GM19452 (cell line): ENCODE results near the gene OSBPL10.
"Not testable (repeated sequence)": the region's sequence is repeated elsewhere in the genome, so short reads cannot be mapped to it uniquely, and the experiment has no call there.

ENCODE experiments used
- ATAC-seq: cut with Tn5 transposase; IDR thresholded peaks from one replicate; pipeline ENCODE4 v1.9.1; 2021; ENCODE audit not compliant: unreplicated experiment

Gene OSBPL10

GRCh38 chr3:31714495-31715280 is 266.4 kb downstream of the OSBPL10 start:
- ATAC-seq: no peak

- no peak for ATAC-seq
Measured at GRCh38 chr3:31713816-31714215, 267.2 kb downstream of the OSBPL10 start.

- no peak for ATAC-seq
Measured at GRCh38 chr3:31710123-31710803, 270.8 kb downstream of the OSBPL10 start.

DNA sequence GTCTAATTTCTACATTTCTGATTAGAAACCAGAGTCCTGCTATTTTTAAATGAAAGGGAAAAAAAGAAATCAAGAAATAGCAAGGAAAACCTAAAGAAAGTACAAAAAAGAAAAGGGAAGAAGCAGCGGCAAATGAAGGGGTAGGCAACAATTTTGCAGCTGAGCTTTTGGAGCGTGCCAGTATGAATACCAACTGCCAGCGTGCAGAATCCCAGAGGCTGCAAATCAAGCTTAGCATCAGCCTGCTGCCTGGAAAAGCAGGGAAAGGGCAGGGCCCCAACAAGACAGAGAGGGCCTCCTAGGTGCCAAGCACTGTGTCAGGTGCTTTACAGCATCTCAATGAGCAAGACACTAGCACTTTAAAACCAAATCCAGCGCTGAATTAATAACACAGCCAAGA is 271.5 kb downstream of the OSBPL10 start:
- no peak for ATAC-seq

- no peak for ATAC-seq
Measured at GRCh38 chr3:31709005-31709404, 272.1 kb downstream of the OSBPL10 start.

DNA sequence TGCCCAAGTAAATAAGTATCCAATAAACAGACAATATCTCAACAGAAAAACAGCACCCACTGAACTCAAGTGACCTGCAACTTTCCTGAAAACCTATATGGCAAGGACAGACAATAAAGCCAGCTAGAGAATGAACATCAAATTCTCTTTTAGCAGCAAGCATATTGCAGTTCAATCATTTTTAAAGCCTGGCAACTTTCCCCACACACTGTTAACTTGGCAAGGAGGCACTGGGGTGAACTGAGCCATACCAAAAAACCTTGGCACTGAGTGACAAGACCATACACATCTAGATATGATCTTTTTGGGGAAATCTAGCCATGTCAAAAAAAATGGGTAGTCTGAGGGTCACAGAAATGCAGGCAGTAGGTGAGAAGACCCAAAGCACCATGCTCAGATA is 273.8 kb downstream of the OSBPL10 start:
- ATAC-seq: no peak

GRCh38 chr3:31705736-31706135 is 275.3 kb downstream of the OSBPL10 start:
- ATAC-seq: no peak

DNA sequence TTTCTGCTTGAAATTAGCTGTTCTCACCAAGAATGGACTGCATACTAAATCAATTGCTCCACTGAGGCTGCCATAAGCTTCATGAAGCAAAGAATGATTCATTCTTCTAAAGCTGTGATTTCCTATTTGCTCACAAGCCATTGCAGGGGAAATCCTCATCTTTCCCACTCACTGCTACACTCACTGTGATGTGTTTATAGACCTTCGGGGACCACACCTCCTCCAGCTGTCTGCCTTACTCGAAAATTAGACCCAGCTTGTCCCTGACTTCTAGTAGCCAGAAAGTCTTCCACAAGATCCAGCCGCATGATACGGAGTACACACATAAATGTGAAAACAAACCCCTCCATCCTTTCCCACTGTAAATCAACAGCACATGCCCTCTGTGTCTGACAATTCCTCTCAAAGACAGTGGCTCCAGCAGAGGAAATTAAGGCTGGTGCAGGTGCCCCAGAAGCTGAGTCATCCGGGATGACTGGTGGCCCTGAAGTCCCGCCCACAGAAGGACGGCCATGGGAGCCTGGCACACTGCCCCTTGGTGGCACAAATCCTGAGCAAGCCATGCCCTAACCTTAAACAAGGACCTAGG is 276.4 kb downstream of the OSBPL10 start:
- ATAC-seq: no peak

- ATAC-seq: no peak
Measured at GRCh38 chr3:31704156-31704555, 276.9 kb downstream of the OSBPL10 start.

DNA sequence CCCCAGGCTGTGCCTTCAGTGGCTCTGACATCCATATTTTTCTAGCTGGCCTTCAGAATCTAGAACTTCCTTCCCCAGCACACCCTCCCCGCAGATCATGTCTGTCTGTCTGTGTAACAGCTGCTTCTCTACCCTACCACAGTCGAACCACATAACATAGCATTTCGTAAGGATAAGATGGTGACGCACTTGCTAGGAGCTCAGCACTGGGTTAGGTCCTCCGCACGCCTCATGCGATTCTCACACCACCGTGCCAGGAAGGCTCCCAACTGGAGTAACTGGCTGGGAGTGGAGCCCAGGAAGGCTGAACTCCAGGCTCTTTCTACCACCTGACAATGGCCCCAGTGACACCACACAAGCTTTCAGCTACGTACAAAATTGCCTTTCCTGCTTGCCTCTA is 279.8 kb downstream of the OSBPL10 start:
- no peak for ATAC-seq

GRCh38 chr3:31699309-31699953 is 281.6 kb downstream of the OSBPL10 start:
- ATAC-seq: no peak

- no peak for ATAC-seq
Measured at GRCh38 chr3:31696815-31697548, 284.1 kb downstream of the OSBPL10 start.

GRCh38 chr3:31696009-31696297 is 285.1 kb downstream of the OSBPL10 start:
- ATAC-seq: no peak

GRCh38 chr3:31695280-31696008 is 285.6 kb downstream of the OSBPL10 start:
- ATAC-seq: no peak

GRCh38 chr3:31693346-31693745 is 287.7 kb downstream of the OSBPL10 start:
- ATAC-seq: no peak

- ATAC-seq: no peak
Measured at GRCh38 chr3:31692751-31693150, 288.3 kb downstream of the OSBPL10 start.

- ATAC-seq: no peak
Measured at GRCh38 chr3:31690771-31691170, 290.3 kb downstream of the OSBPL10 start.

DNA sequence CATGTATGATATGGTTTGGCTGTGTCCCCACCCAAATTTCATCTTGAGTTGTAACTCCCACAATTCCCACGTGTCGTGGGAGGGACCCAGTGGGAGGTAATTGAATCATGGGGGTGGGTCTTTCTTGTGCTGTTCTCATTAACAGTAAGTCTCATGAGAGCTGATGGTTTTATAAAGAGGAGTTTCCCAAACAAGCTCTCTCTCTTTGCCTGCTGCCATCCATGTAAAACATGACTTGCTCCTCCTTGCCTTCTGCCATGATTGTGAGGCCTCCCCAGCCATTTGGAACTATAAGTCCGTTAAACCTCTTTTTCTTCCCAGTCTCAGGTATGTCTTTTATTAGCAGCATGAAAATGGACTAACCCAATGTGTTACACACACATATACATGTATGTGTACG is 291.5 kb downstream of the OSBPL10 start:
- not testable (repeated sequence) for ATAC-seq

DNA sequence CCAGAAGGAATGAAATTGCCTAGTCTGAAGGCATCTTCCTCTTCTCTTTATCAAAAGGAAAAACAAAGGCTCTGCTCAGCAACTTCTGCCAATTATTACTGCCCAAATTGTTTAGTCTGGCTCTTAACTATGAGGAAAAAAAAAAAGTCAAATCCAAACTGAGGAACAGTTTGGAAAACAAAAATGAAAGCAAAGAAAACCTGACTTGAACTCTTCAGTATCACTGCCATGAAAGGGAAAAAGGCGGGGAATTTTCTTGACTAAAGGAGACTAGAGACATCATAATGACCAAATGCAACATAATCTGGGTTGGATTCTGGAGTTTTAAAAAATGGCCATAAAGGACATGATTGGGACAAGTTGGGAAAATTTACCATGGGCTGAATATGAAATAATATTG is 292.1 kb downstream of the OSBPL10 start:
- ATAC-seq: no peak

- no peak for ATAC-seq
Measured at GRCh38 chr3:31687020-31687802, 293.9 kb downstream of the OSBPL10 start.
